GM18517 (cell line): Measurements from ENCODE around the gene VPS16.
"Not testable (repeated sequence)": the region's sequence is repeated elsewhere in the genome, so short reads cannot be mapped to it uniquely, and the experiment has no call there.

Experiments used
- ATAC-seq: cut with Tn5 transposase; IDR thresholded peaks from one replicate; pipeline ENCODE4 v1.9.1; 2021; ENCODE audit warnings: mild to moderate bottlenecking, moderate library complexity; ENCODE audit not compliant: unreplicated experiment

The VPS16 gene

GRCh38 chr20:2806351-2806701 is 34.2 kb upstream of the VPS16 start:
- no peak for ATAC-seq

- no peak for ATAC-seq
These were observed 33.5 kb upstream of the VPS16 start for GRCh38 chr20:2807019-2807418.

- ATAC-seq, result not testable (repeated sequence)
These were observed 32.6 kb upstream of the VPS16 start for GRCh38 chr20:2807929-2808328.

GRCh38 chr20:2809690-2810089 is 30.9 kb upstream of the VPS16 start:
- no peak for ATAC-seq

- no peak for ATAC-seq
These were observed 28.4 kb upstream of the VPS16 start for GRCh38 chr20:2812189-2812588.

- ATAC-seq, result no peak
These were observed 26.5 kb upstream of the VPS16 start for GRCh38 chr20:2814076-2814475.

GRCh38 chr20:2814587-2815051 is 25.9 kb upstream of the VPS16 start, which contains the start of gene C20orf141:
Gene C20orf141, plus strand, starts transcription at chr20:2814987. Its CDS starts 198 bp downstream, at chr20:2815185.
- ATAC-seq, result no peak

- ATAC-seq, result no peak
These were observed 25.2 kb upstream of the VPS16 start for GRCh38 chr20:2815242-2815900.

- no peak for ATAC-seq
These were observed 24.4 kb upstream of the VPS16 start, which contains the start of gene TMEM239 for GRCh38 chr20:2816030-2816582. Gene TMEM239, plus strand, starts transcription at chr20:2816364. Its CDS starts 191 bp downstream, at chr20:2816555.

GRCh38 chr20:2816583-2817340 is 23.8 kb upstream of the VPS16 start:
- no peak for ATAC-seq

- no peak for ATAC-seq
These were observed 23.2 kb upstream of the VPS16 start for GRCh38 chr20:2817341-2817726.

- no peak for ATAC-seq
These were observed 22.5 kb upstream of the VPS16 start for GRCh38 chr20:2817891-2818595.

GRCh38 chr20:2820084-2820895 is 20.3 kb upstream of the VPS16 start:
- ATAC-seq, result no peak

GRCh38 chr20:2820896-2821869 is 19.4 kb upstream of the VPS16 start:
- ATAC-seq, result no peak

- ATAC-seq, result no peak
These were observed 18.5 kb upstream of the VPS16 start for GRCh38 chr20:2822073-2822472.

- no peak for ATAC-seq
These were observed 14.8 kb upstream of the VPS16 start for GRCh38 chr20:2825761-2826160.

GRCh38 chr20:2826655-2827054 is 13.9 kb upstream of the VPS16 start:
- ATAC-seq, result no peak

GRCh38 chr20:2829376-2829775 is 11.2 kb upstream of the VPS16 start:
- no peak for ATAC-seq

- not testable (repeated sequence) for ATAC-seq
These were observed 9.3 kb upstream of the VPS16 start for GRCh38 chr20:2831206-2831605.
